ENCODE data around the gene RASL12.
"Not testable (repeated sequence)": the region's sequence is repeated elsewhere in the genome, so short reads cannot be mapped to it uniquely, and the experiment has no call there.

Gene RASL12

GRCh38 chr15:65075607-65076395 is 8.0 kb upstream of the RASL12 start:
- not testable (repeated sequence) for DNase-seq (ENCODE audit: low read depth, low spot score)

GRCh38 chr15:65074946-65075345 is 7.2 kb upstream of the RASL12 start:
- not testable (repeated sequence) for DNase-seq (ENCODE audit: low read depth, low spot score)

- no peak for DNase-seq (ENCODE audit: low read depth, low spot score)
Observed at GRCh38 chr15:65072617-65073016, 4.8 kb upstream of the RASL12 start.

- no peak for DNase-seq (ENCODE audit: low read depth, low spot score)
Observed at GRCh38 chr15:65072027-65072426, 4.2 kb upstream of the RASL12 start.

- DNase-seq (ENCODE audit: low read depth, low spot score): no peak
Observed at GRCh38 chr15:65071381-65071811, 3.6 kb upstream of the RASL12 start.

GRCh38 chr15:65069779-65070546 is 2.2 kb upstream of the RASL12 start:
- DNase-seq (ENCODE audit: low read depth, low spot score): no peak

- no peak for DNase-seq (ENCODE audit: low read depth, low spot score)
Observed at GRCh38 chr15:65069179-65069578, 1.4 kb upstream of the RASL12 start.

- DNase-seq (ENCODE audit: low read depth, low spot score): no peak
Observed at GRCh38 chr15:65068403-65068788, 605 bp upstream of the RASL12 start.

GRCh38 chr15:65067317-65067644 is 510 bp downstream of the RASL12 start:
- no peak for DNase-seq (ENCODE audit: low read depth, low spot score)

GRCh38 chr15:65066635-65067316 is 1.0 kb downstream of the RASL12 start:
- no peak for DNase-seq (ENCODE audit: low read depth, low spot score)

GRCh38 chr15:65066001-65066634 is 1.7 kb downstream of the RASL12 start:
- no peak for DNase-seq (ENCODE audit: low read depth, low spot score)

- no peak for DNase-seq (ENCODE audit: low read depth, low spot score)
Observed at GRCh38 chr15:65062726-65063125, 5.1 kb downstream of the RASL12 start.

- no peak for DNase-seq (ENCODE audit: low read depth, low spot score)
Observed at GRCh38 chr15:65062061-65062460, 5.7 kb downstream of the RASL12 start.

GRCh38 chr15:65060641-65061397 is 7.0 kb downstream of the RASL12 start:
- DNase-seq (ENCODE audit: low read depth, low spot score): no peak

GRCh38 chr15:65059931-65060596 is 7.7 kb downstream of the RASL12 start:
- no peak for DNase-seq (ENCODE audit: low read depth, low spot score)

GRCh38 chr15:65059369-65059750 is 8.4 kb downstream of the RASL12 start:
- DNase-seq (ENCODE audit: low read depth, low spot score): no peak

GRCh38 chr15:65058394-65059368 is 9.1 kb downstream of the RASL12 start:
- no peak for DNase-seq (ENCODE audit: low read depth, low spot score)

GRCh38 chr15:65057549-65057940 is 10.2 kb downstream of the RASL12 start:
- DNase-seq (ENCODE audit: low read depth, low spot score): no peak

GRCh38 chr15:65056868-65057548 is 10.8 kb downstream of the RASL12 start:
- no peak for DNase-seq (ENCODE audit: low read depth, low spot score)
